Peyer's patch (tissue), 4 donors: ENCODE measurements around the gene H6PD. TPM values are rescaled to one million over a fixed set of nuclear protein-coding genes. Genes with fewer than 3 reads are reported as not detected.

ENCODE experiments used
- DNase-seq, 3 donors: peaks; one replicate each; pipeline ENCODE4 v3.0.0-alpha.2; 2017 to 2019
- H3K27ac ChIP-seq, 4 donors: fragments of 200-600 bp; sonication (generic); one replicate each; pipeline ENCODE4 v1.5.1; 2016 to 2019
- H3K27me3 ChIP-seq, 2 donors: fragments of 200-600 bp; sonication (generic); one replicate each; pipeline ENCODE4 v1.5.1; 2019
- H3K36me3 ChIP-seq, 3 donors: fragments of 200-600 bp; sonication (generic); one replicate each; pipeline ENCODE4 v1.5.1; 2016 to 2019
- H3K4me1 ChIP-seq, 4 donors: fragments of 200-600 bp; sonication (generic); one replicate each; pipeline ENCODE4 v1.5.1; 2016 to 2019
- H3K4me3 ChIP-seq, 4 donors: fragments of 200-600 bp; sonication (generic); 1 replicate in 3 of 4; 2 replicates in 1 of 4; pipeline ENCODE4 v1.5.1; 2016 to 2019; ENCODE audit warnings: mild to moderate bottlenecking in 1 of 4
- H3K9me3 ChIP-seq, 4 donors: fragments of 200-600 bp; sonication (generic); one replicate each; pipeline ENCODE4 v1.5.1; 2016 to 2019; ENCODE audit warnings: mild to moderate bottlenecking in 1 of 4
- POLR2A ChIP-seq, 2 donors: fragments of 450-650 bp; IDR thresholded peaks; one replicate each; pipeline ENCODE4 v1.5.1; 2017; ENCODE audit warnings: antibody characterized with exemption in 2 of 2, mild to moderate bottlenecking in 2 of 2, moderate library complexity in 2 of 2
- total RNA-seq, 4 donors: library from RNA; depleted of rRNA; stranded (reverse); fragments of >200 nt; gene quantifications; one replicate each; pipeline ENCODE4 v1.1.0, GENCODE V29; 2016
- TF ChIP-seq, protein P1 (sequence below), 6 experiments: fragments of 450-650 bp in 4 of 6; fragments of 200-600 bp in 2 of 6; sonication (generic) in 1 of 6; IDR thresholded peaks; one replicate each; pipeline ENCODE4 v1.5.1; 2017 to 2019; ENCODE audit warnings: antibody characterized with exemption in 6 of 6, mild to moderate bottlenecking in 3 of 6, moderate library complexity in 1 of 6

H6PD gene
- total RNA-seq, 4 donors from 2014 or later, result 23.1 to 72.9 (median 37.2) TPM

DNA sequence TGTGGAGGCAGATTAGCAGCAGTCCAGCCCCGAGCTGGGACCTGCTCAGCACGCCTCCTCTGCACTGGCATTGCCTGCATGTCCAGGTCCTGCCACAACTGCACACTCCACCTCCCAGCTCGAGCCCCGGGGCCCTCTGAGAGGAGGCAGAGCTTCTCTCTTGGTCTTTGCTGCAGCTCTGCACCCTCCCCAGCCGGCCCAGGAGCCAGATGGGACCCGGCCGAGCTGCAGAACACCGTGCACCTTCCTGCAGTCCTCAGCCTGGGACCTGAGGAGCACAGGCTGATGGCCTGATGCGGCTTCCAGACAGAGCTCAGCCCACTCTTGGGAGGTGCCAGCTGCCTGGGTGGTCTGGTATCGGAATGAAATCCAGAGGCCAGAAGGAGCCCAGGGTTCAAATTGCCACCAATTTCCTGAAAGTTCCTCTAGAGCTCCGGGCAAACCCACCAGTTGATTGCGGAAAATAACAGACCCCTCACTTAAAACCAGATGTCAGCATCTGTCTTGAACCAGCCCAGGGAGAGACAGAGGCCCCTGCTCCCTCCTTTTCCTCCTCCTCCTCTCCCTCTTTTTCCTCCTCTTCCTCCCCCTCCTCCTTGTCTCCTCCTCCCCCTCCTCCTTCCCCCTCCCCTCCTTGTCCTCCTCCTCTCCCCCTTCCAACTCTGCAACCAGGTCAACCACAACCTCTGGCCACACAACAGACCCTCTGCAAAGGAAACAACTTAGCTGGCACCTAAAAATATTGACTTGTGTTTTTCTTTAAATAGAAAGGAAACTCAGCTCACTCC lies 47.5 kb downstream of the H6PD start:
- Histone ChIP-seq H3K27ac (no peak overlapping the region), H3K4me1 (peaks cover 0 to 27% (median 0%) of the 10 kb centered on the region in 4 donors), H3K4me3 (no peak overlapping the region), H3K9me3 (no peaks in the 10 kb centered on the region), H3K36me3 (no peaks in the 10 kb centered on the region), H3K27me3 (no peaks in the 10 kb centered on the region)
- peak in 1 of 3 donors; percentile 46 for DNase-seq
- no peak for TF ChIP-seq POLR2A (IDR thresholded peaks at IDR 0.05)
- TF ChIP-seq, protein P1, sequence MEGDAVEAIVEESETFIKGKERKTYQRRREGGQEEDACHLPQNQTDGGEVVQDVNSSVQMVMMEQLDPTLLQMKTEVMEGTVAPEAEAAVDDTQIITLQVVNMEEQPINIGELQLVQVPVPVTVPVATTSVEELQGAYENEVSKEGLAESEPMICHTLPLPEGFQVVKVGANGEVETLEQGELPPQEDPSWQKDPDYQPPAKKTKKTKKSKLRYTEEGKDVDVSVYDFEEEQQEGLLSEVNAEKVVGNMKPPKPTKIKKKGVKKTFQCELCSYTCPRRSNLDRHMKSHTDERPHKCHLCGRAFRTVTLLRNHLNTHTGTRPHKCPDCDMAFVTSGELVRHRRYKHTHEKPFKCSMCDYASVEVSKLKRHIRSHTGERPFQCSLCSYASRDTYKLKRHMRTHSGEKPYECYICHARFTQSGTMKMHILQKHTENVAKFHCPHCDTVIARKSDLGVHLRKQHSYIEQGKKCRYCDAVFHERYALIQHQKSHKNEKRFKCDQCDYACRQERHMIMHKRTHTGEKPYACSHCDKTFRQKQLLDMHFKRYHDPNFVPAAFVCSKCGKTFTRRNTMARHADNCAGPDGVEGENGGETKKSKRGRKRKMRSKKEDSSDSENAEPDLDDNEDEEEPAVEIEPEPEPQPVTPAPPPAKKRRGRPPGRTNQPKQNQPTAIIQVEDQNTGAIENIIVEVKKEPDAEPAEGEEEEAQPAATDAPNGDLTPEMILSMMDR (IDR thresholded peaks at IDR 0.05), result no peak

DNA sequence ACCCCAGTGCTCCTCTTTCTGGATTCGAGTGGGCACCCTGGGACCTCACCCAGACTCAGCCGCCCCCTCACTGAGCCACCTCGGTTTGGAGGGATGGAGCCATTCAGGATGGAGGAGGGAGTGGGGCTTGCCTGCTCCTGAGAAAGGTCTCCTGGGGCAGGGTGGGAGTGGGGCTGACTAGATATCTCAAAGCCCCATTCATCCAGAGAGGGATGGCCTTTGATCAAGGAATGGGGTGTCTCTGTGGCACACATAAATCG lies 48.1 kb downstream of the H6PD start:
- Histone ChIP-seq H3K4me1 (peaks cover 0 to 27% (median 0%) of the 10 kb centered on the region in 4 donors), H3K27me3 (no peaks in the 10 kb centered on the region), H3K4me3 (no peak overlapping the region), H3K36me3 (no peaks in the 10 kb centered on the region), H3K9me3 (peaks cover 0 to 1% (median 0%) of the 10 kb centered on the region in 4 donors), H3K27ac (no peak overlapping the region)
- peak in 1 of 3 donors; percentile 26 for DNase-seq
- no peak for TF ChIP-seq POLR2A (IDR thresholded peaks at IDR 0.05)
- TF ChIP-seq, protein P1 (IDR thresholded peaks at IDR 0.05), result no peak

DNA sequence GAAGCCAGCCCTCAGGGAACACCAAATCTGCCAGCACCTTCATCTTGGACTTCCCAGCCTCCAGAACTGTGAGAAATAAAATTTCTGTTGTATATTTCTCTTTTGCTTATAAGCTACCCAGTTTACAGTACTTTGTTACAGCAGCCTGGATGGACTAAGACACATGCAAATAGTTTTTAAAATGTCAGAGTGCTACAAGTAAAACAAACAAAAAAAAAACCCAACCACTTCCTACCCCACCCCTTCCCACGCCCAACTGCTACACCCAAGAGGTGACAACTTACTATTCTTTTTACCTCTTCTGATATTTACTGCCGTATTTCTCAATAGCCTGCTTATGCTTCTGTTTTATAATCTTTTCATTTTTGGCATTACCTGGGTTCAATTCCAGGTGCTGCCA lies 49.5 kb downstream of the H6PD start:
- H3K4me3 ChIP-seq, result no peak overlapping the region
- H3K27me3 ChIP-seq, result no peaks in the 10 kb centered on the region
- DNase-seq, result no peak
- no peaks in the 10 kb centered on the region for H3K36me3 ChIP-seq
- peaks cover 0 to 19% (median 0%) of the 10 kb centered on the region in 4 donors for H3K4me1 ChIP-seq
- TF ChIP-seq, protein P1 (IDR thresholded peaks at IDR 0.05), result no peak
- no peak for TF ChIP-seq POLR2A (IDR thresholded peaks at IDR 0.05)
- no peak overlapping the region for H3K27ac ChIP-seq
- H3K9me3 ChIP-seq, result peaks cover 0 to 15% (median 0%) of the 10 kb centered on the region in 4 donors

GRCh38 chr1:9286556-9286955 lies 52.0 kb downstream of the H6PD start:
- Histone ChIP-seq H3K27me3 (no peaks in the 10 kb centered on the region), H3K4me3 (no peak overlapping the region), H3K27ac (no peak overlapping the region), H3K36me3 (no peaks in the 10 kb centered on the region), H3K4me1 (no peaks in the 10 kb centered on the region), H3K9me3 (peaks cover 0 to 15% (median 0%) of the 10 kb centered on the region in 4 donors)
- DNase-seq, result no peak
- no peak for TF ChIP-seq POLR2A (IDR thresholded peaks at IDR 0.05)
- TF ChIP-seq, protein P1 (IDR thresholded peaks at IDR 0.05), result no peak

DNA sequence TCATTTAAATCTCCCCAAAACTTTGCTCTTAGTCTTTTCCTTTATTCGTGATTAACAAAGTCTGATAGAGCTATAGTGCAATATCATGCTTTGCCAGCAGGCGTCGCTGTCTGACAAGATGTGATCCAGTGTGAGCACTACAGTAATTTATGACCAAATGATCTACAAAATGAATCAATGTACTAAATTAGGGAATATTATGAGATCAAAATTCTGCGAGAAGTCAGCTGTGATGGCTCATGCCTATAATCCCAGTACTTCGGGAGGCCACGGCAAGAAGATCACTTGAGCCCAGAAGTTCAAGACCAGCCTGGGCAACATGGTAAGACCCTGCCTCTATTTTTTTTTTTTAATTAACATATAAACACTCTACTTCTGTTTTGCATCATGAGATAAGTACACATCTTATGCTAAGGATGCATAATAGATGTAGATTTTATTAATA lies 54.5 kb downstream of the H6PD start:
- H3K4me3 ChIP-seq, result no peak overlapping the region
- TF ChIP-seq, protein P1 (IDR thresholded peaks at IDR 0.05), result peak; percentile 91 to 100 (median 99)
- TF ChIP-seq POLR2A (IDR thresholded peaks at IDR 0.05), result no peak
- H3K36me3 ChIP-seq, result no peaks in the 10 kb centered on the region
- DNase-seq, result peak; percentile 77 to 94 (median 90)
- peak overlapping the region in 1 of 4 donors; percentile 43 for H3K27ac ChIP-seq
- peaks cover 0 to 15% (median 0%) of the 10 kb centered on the region in 4 donors for H3K9me3 ChIP-seq
- peaks cover 0 to 6% (median 0%) of the 10 kb centered on the region in 4 donors for H3K4me1 ChIP-seq
- H3K27me3 ChIP-seq, result no peaks in the 10 kb centered on the region
